Measurements from ENCODE around the gene CACNA1D.

The CACNA1D gene

GRCh38 chr3:53513556-53514190 lies 19.3 kb downstream of the CACNA1D start:
- no peak overlapping the region for H3K27ac ChIP-seq
- no peak overlapping the region for H3K4me3 ChIP-seq
- no peak for DNase-seq (ENCODE audit: low spot score)
- TF ChIP-seq CTCF (IDR thresholded peaks at IDR 0.05): no peak

GRCh38 chr3:53516339-53516738 lies 21.9 kb downstream of the CACNA1D start:
- TF ChIP-seq CTCF (IDR thresholded peaks at IDR 0.05): no peak
- H3K27ac ChIP-seq: no peak overlapping the region
- no peak for DNase-seq (ENCODE audit: low spot score)
- H3K4me3 ChIP-seq: no peak overlapping the region

- H3K4me3 ChIP-seq: no peak overlapping the region
- no peak overlapping the region for H3K27ac ChIP-seq
- no peak for DNase-seq (ENCODE audit: low spot score)
- no peak for TF ChIP-seq CTCF (IDR thresholded peaks at IDR 0.05)
Measured at GRCh38 chr3:53518495-53518981, 24.1 kb downstream of the CACNA1D start.

- H3K4me3 ChIP-seq: no peak overlapping the region
- H3K27ac ChIP-seq: no peak overlapping the region
- no peak for TF ChIP-seq CTCF (IDR thresholded peaks at IDR 0.05)
- no peak for DNase-seq (ENCODE audit: low spot score)
Measured at GRCh38 chr3:53519065-53519709, 24.8 kb downstream of the CACNA1D start.

- Histone ChIP-seq H3K27ac (no peak overlapping the region), H3K4me3 (no peak overlapping the region)
- TF ChIP-seq CTCF (IDR thresholded peaks at IDR 0.05): no peak
- no peak for DNase-seq (ENCODE audit: low spot score)
Measured at GRCh38 chr3:53523346-53523745, 28.9 kb downstream of the CACNA1D start.

- DNase-seq (ENCODE audit: low spot score): no peak
- Histone ChIP-seq H3K4me3 (no peak overlapping the region), H3K27ac (no peak overlapping the region)
- no peak for TF ChIP-seq CTCF (IDR thresholded peaks at IDR 0.05)
Measured at GRCh38 chr3:53524566-53524965, 30.2 kb downstream of the CACNA1D start.

All from coronary artery (tissue), 2 donors.